AG10803 (cell line): ENCODE data around the gene FOXO1.

Experiments
- DNase-seq: peaks from one replicate; pipeline ENCODE4 v3.0.0; 2010; ENCODE audit warnings: low read depth
- H3K4me3 ChIP-seq: 2 replicates; pipeline ENCODE4 v1.5.1; 2011; ENCODE audit warnings: mild to moderate bottlenecking, low read length, control low read depth
- CTCF ChIP-seq: conservative IDR thresholded peaks from 2 replicates; pipeline ENCODE4 v1.5.1; 2011; ENCODE audit warnings: mild to moderate bottlenecking, low read length, control low read depth, inconsistent platforms

The FOXO1 gene

DNA sequence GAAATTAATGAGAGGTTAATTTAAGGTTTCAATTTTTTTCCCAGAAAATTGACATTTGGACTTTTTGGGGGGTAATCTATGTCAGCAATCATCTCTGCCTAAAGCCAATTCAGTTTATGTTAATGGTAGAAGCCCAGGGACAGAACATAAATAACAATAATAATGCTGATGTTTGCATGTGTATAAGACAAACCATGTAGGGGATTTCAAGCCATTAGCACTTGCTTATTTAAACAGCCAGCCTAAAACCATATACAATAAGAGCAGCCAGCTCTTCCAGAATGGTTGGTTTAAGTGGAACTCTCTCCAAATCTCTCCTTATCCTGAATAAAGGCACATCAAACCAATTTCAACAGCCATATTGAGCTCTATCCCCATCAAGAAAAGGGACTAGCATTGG is 7.0 kb upstream of the FOXO1 start:
- H3K4me3 ChIP-seq, result no peak overlapping the region
- no peak for DNase-seq
- TF ChIP-seq CTCF, result no peak

- no peak for TF ChIP-seq CTCF
- no peak overlapping the region for H3K4me3 ChIP-seq
- no peak for DNase-seq
Observed at GRCh38 chr13:40672765-40673397, 6.4 kb upstream of the FOXO1 start.

- no peak for TF ChIP-seq CTCF
- peak; percentile 26 for DNase-seq
- no peak overlapping the region for H3K4me3 ChIP-seq
Observed at GRCh38 chr13:40671956-40672764, 5.7 kb upstream of the FOXO1 start.

GRCh38 chr13:40670307-40670706 is 3.9 kb upstream of the FOXO1 start:
- H3K4me3 ChIP-seq, result no peak overlapping the region
- no peak for TF ChIP-seq CTCF
- no peak for DNase-seq

DNA sequence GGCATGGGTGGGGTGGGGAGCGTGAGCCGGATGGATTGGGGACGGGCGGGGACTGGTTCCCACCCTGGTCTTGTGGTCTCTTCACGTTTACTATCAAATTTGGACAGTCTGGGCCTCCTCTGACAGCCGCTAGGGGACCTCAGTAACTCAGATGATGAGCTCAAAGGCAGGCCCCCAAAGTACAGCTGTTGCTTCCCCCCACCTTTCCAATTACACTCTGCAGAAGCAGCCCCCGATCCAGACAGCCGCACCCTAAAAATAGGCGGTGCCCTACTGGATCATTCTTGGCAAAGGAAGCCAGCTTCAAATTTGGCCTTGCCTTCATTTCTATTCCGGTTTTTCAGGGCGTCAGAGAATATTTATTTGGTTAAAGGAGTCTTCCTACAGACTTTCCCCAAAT is 1.9 kb upstream of the FOXO1 start:
- H3K4me3 ChIP-seq, result no peak overlapping the region
- no peak for DNase-seq
- TF ChIP-seq CTCF, result peak; percentile 47

- no peak for TF ChIP-seq CTCF
- H3K4me3 ChIP-seq, result peak overlapping the region; percentile 69
- no peak for DNase-seq
Observed at GRCh38 chr13:40667622-40667978, 1.2 kb upstream of the FOXO1 start.
